A549 (cell line): ENCODE data around the gene IFIT1B. TPM values are rescaled to one million over a fixed set of nuclear protein-coding genes. Genes with fewer than 3 reads are reported as not detected.

Experiments
- ATAC-seq, 2 experiments: fragments of 200-7000 bp in 1 of 2; fragments of >200 bp in 1 of 2; cut with Nextera tagmentation in 1 of 2; cut with Tn5 transposase in 1 of 2; 3 replicates each; pipeline versions ENCODE4 v1.8.0 to v1.9.1; 2018 to 2020; ENCODE audit warnings: mild to moderate bottlenecking in 1 of 2, moderate library complexity in 1 of 2
- CTCF ChIA-PET: fragments of 300-600 bp; sonication (Branson Sonifier 250); formaldehyde crosslinking; extraction: SDS; loops from one replicate; lab custom pipeline; 2021; ENCODE audit warnings: antibody characterized with exemption, inconsistent platforms; lab: Yijun Ruan, JAX
- POLR2A ChIA-PET: fragments of 350-600 bp; formaldehyde crosslinking; extraction: SDS; loops from one replicate; lab custom pipeline; 2021; ENCODE audit warnings: antibody characterized with exemption, inconsistent platforms; lab: Yijun Ruan, JAX
- DNase-seq, 2 experiments: peaks; one replicate each; pipeline versions ENCODE4 v3.0.0 to v3.0.0-alpha.2; 2011 to 2016; ENCODE audit warnings: low read depth in 1 of 2, low spot score in 1 of 2
- FAIRE-seq: peaks from 2 replicates; lab custom pipeline; 2011; peaks lifted over from hg19 to GRCh38; lab: Jason Lieb, UNC
- H3K27ac ChIP-seq, 2 experiments: fragments of >200 bp; sonication (Bioruptor Twin); formaldehyde crosslinking; 3 replicates each; pipeline ENCODE4 v1.5.1; 2016 to 2017
- H3K4me1 ChIP-seq: fragments of >200 bp; sonication (Bioruptor Twin); formaldehyde crosslinking; 3 replicates; pipeline ENCODE4 v1.6.1; 2016
- H3K4me2 ChIP-seq: fragments of >200 bp; sonication (Bioruptor Twin); formaldehyde crosslinking; 3 replicates; pipeline ENCODE4 v1.6.1; 2016
- H3K4me3 ChIP-seq: fragments of >200 bp; sonication (Bioruptor Twin); formaldehyde crosslinking; 3 replicates; pipeline ENCODE4 v1.5.1; 2016
- H3K9me3 ChIP-seq: fragments of >200 bp; sonication (Bioruptor Twin); formaldehyde crosslinking; 3 replicates; pipeline ENCODE4 v1.6.1; 2016
- BHLHE40 ChIP-seq: IDR thresholded peaks from 2 replicates; pipeline ENCODE4 v1.6.1; 2012; ENCODE audit warnings: low read depth, low read length, inconsistent platforms
- CBX8 ChIP-seq: fragments of 200-600 bp; sonication (generic); IDR thresholded peaks from 2 replicates; pipeline ENCODE4 v1.6.1; 2016
- CEBPB ChIP-seq, 2 experiments: fragments of >200 bp in 1 of 2; sonication (Bioruptor Twin) in 1 of 2; formaldehyde crosslinking in 1 of 2; IDR thresholded peaks; 2 replicates each; pipeline ENCODE4 v1.6.1; 2012 to 2016
- CHD2 ChIP-seq: fragments of 150-350 bp; IDR thresholded peaks from 2 replicates; pipeline ENCODE4 v1.6.1; 2014; ENCODE audit warnings: low read length; ENCODE audit not compliant: partially characterized antibody
- CHD4 ChIP-seq: fragments of 200-600 bp; sonication (generic); IDR thresholded peaks from 2 replicates; pipeline ENCODE4 v1.6.1; 2016; ENCODE audit warnings: antibody characterized with exemption, mild to moderate bottlenecking, borderline replicate concordance
- ESRRA ChIP-seq: fragments of 150-350 bp; IDR thresholded peaks from 2 replicates; pipeline ENCODE4 v1.6.1; 2014; ENCODE audit warnings: mild to moderate bottlenecking, low read length, borderline replicate concordance
- FOSL2 ChIP-seq, 2 experiments: fragments of 450-650 bp in 1 of 2; fragments of >200 bp in 1 of 2; sonication (Bioruptor Twin) in 1 of 2; formaldehyde crosslinking; IDR thresholded peaks; 2 replicates each; pipeline versions ENCODE4 v1.5.0 to v1.6.1; 2016 to 2020; ENCODE audit warnings: mild to moderate bottlenecking in 1 of 2, moderate library complexity in 1 of 2
- HDAC2 ChIP-seq: fragments of 200-600 bp; sonication (generic); IDR thresholded peaks from 2 replicates; pipeline ENCODE4 v1.6.1; 2016
- HEYL ChIP-seq: fragments of 250-450 bp; sonication (Bioruptor Pico); IDR thresholded peaks from 2 replicates; pipeline ENCODE4 v1.8.0; 2021; ENCODE audit warnings: mild to moderate bottlenecking, moderate library complexity
- HOXA7 ChIP-seq: fragments of 250-450 bp; sonication (Bioruptor Pico); IDR thresholded peaks from 2 replicates; pipeline ENCODE4 v1.5.0; 2020; ENCODE audit warnings: mild to moderate bottlenecking, moderate library complexity
- HOXB13 ChIP-seq: fragments of 250-450 bp; sonication (Bioruptor Pico); IDR thresholded peaks from 2 replicates; pipeline ENCODE4 v1.5.0; 2020; ENCODE audit warnings: low read depth, mild to moderate bottlenecking, moderate library complexity
- HOXB5 ChIP-seq: fragments of 250-450 bp; sonication (Bioruptor Pico); IDR thresholded peaks from 2 replicates; pipeline ENCODE4 v1.5.0; 2020; ENCODE audit warnings: mild to moderate bottlenecking, moderate library complexity
- JUN ChIP-seq, 2 experiments: fragments of >200 bp; sonication (Bioruptor Twin); formaldehyde crosslinking; IDR thresholded peaks; 2 replicates in 1 of 2; 3 replicates in 1 of 2; pipeline ENCODE4 v1.6.1; 2016 to 2017
- MYC ChIP-seq: IDR thresholded peaks from 2 replicates; pipeline ENCODE4 v1.6.1; 2012; ENCODE audit warnings: mild to moderate bottlenecking, inconsistent platforms, low read length, improper control_type of control experiment, borderline replicate concordance
- NPAS2 ChIP-seq: fragments of 250-450 bp; sonication (Bioruptor Pico); IDR thresholded peaks from 2 replicates; pipeline ENCODE4 v1.8.0; 2022; ENCODE audit warnings: mild to moderate bottlenecking, moderate library complexity, borderline replicate concordance
- PHF8 ChIP-seq: fragments of 200-600 bp; sonication (generic); IDR thresholded peaks from 2 replicates; pipeline ENCODE4 v1.6.1; 2016; ENCODE audit warnings: low read depth, mild to moderate bottlenecking, antibody characterized with exemption, moderate library complexity, borderline replicate concordance
- RAD21 ChIP-seq, 2 experiments: fragments of >200 bp in 1 of 2; sonication (Bioruptor Twin) in 1 of 2; formaldehyde crosslinking in 1 of 2; IDR thresholded peaks in 1 of 2; conservative IDR thresholded peaks in 1 of 2; 2 replicates in 1 of 2; 3 replicates in 1 of 2; pipeline ENCODE4 v1.6.1; 2012 to 2018; ENCODE audit warnings: inconsistent platforms in 1 of 2
- RARB ChIP-seq: fragments of 250-450 bp; sonication (Bioruptor Pico); IDR thresholded peaks from 2 replicates; pipeline ENCODE4 v1.8.0; 2021; ENCODE audit warnings: mild to moderate bottlenecking, moderate library complexity
- RNF2 ChIP-seq: fragments of 200-600 bp; sonication (generic); IDR thresholded peaks from 2 replicates; pipeline ENCODE4 v1.6.1; 2016; ENCODE audit warnings: low read depth, mild to moderate bottlenecking, antibody characterized with exemption, moderate library complexity, borderline replicate concordance
- SREBF2 ChIP-seq: fragments of 450-650 bp; IDR thresholded peaks from 2 replicates; pipeline ENCODE4 v1.6.1; 2014; ENCODE audit warnings: mild to moderate bottlenecking, moderate library complexity
- ZC3H11A ChIP-seq: fragments of 450-650 bp; IDR thresholded peaks from 2 replicates; pipeline ENCODE4 v1.6.1; 2014; ENCODE audit warnings: antibody characterized with exemption, mild to moderate bottlenecking
- ZSCAN20 ChIP-seq: fragments of 250-450 bp; sonication (Bioruptor Pico); IDR thresholded peaks from 2 replicates; pipeline ENCODE4 v1.8.0; 2022; ENCODE audit warnings: mild to moderate bottlenecking, moderate library complexity
- WGBS: methylation state at CpG from one replicate; pipeline ENCODE4 v1.1.6; 2017; ENCODE audit errors: missing lambda C conversion rate; 5-methylcytosine and 5-hydroxymethylcytosine counted together
- polyA plus RNA-seq, 4 experiments: library from polyadenylated mRNA; depleted of rRNA in 3 of 4; stranded (reverse); fragments of >200 nt; fragmentation: RNase III in 1 of 4; extraction: RNeasy Plus Mini Kit Qiagen cat#74134 plus additional on column Dnase treatment in 1 of 4; gene quantifications; 2 replicates in 3 of 4; 3 replicates in 1 of 4; pipeline ENCODE4 v1.2.3, GENCODE V29; 2011 to 2017
- TF ChIP-seq, protein P1 (sequence below): IDR thresholded peaks from 2 replicates; pipeline ENCODE4 v1.6.1; 2012; ENCODE audit warnings: low read depth, borderline replicate concordance
- TF ChIP-seq, protein P2 (sequence below): IDR thresholded peaks from 2 replicates; pipeline ENCODE4 v1.6.1; 2012
- TF ChIP-seq, protein P3 (sequence below): fragments of 150-350 bp; IDR thresholded peaks from 2 replicates; pipeline ENCODE4 v1.6.1; 2014; ENCODE audit warnings: low read depth, mild to moderate bottlenecking, low read length
- TF ChIP-seq, protein P4 (sequence below): fragments of 450-650 bp; IDR thresholded peaks from 2 replicates; pipeline ENCODE4 v1.6.1; 2014; ENCODE audit warnings: antibody characterized with exemption
- TF ChIP-seq, protein P5 (sequence below): IDR thresholded peaks from 2 replicates; pipeline ENCODE4 v1.6.1; 2012

Gene IFIT1B
- polyA plus RNA-seq, 2 of the 4 experiments (the other 2 are of a cell fraction) = not detected

DNA sequence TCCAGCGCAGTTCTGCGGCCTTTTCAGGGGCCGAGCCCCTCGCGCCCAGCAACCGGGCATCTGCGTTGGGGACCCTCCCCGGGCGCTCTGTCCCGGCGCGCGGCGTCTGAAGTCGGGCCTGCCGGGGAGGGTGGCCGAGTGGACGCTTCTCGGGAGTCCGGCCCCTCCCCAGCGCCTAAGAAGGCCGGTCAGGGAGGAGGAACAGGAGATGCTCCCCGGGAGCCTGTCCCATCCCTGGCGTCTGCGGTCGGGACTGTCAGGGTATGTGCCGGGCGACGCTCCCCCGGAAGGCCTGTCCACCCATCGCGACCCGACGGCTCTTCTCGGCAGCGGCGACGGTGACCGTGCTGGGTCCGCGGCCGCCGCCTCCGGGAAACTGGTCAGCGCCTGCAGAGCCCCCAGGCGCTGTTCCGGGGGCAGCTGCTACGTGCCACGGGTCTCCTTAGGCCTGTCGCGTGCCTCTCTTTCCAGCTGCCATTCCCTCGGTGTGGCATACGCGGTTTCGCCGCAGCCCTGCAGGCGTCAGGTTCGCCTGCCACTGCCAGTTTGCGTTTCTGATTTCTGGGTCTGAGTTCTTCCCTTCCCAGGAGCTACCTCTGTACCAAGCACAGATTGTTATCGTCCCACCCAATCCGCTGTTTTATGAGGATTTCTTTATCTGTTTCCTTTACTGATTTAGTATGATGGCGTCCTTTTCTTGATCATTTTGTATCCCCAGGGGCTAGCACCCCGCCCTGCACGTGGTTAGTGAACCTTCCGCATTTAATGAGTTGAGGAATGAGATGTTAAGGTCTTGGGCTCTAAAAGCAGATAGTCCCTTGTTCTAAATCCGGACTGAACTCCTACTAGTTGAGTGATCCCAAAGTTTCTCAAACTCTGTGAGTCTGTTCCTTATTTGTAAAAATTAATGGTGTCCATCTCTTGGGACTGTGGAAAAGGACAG, 37.3 kb downstream of the IFIT1B start:
- Histone ChIP-seq H3K9me3 (no peaks in the 10 kb centered on the region), H3K4me2 (peak overlapping the region; percentile 83), H3K4me3 (peak overlapping the region; percentile 68), H3K4me1 (peaks cover 12% of the 10 kb centered on the region; the same call in 1 of the 3 replicates), H3K27ac (peak overlapping the region; percentile 84 to 97)
- no peak for FAIRE-seq
- ChIA-PET POLR2A (interaction anchor here (1.3 kb wide), 1 partner anchor 23 kb away, joined by 8 read pairs; the partner anchor contains the start of gene IFIT1), CTCF (interaction anchor here (0.7 to 1.3 kb wide), 5 partner anchors 45 to 1078 kb away, joined by 3 to 5 read pairs (median 3); no protein-coding TSS in a partner anchor)
- WGBS = 5% methylated on average over 35 of the region's 66 CpGs
- TF ChIP-seq HDAC2 (no peak), CHD2 (no peak), BHLHE40 (no peak), FOSL2 (IDR thresholded peaks at IDR 0.05) (no peak), FOSL2 (CRISPR knock-in tag; IDR thresholded peaks at IDR 0.05) (no peak), PHF8 (peak; percentile 88), CBX8 (no peak), RARB (CRISPR knock-in tag) (no peak), MYC (no peak), HOXB13 (CRISPR knock-in tag) (no peak), HOXB5 (CRISPR knock-in tag) (0 out of 2 replicates have a peak, but pooled peaks have one; percentile 23), NPAS2 (CRISPR knock-in tag) (no peak), RNF2 (0 out of 2 replicates have a peak, but pooled peaks have one; percentile 62), ZSCAN20 (CRISPR knock-in tag) (no peak), ZC3H11A (no peak), RAD21 (conservative IDR thresholded peaks at IDR 0.05 in 1 of 2, IDR thresholded peaks at IDR 0.05 in 1 of 2) (0 out of 5 replicates have a peak, but pooled peaks of 1 of the 2 experiments have one; percentile 7), HOXA7 (CRISPR knock-in tag) (no peak), JUN (IDR thresholded peaks at IDR 0.05) (peak in 1 of 2 experiments; percentile 54; a peak in 1 of 5 replicates), HEYL (CRISPR knock-in tag) (no peak), CEBPB (IDR thresholded peaks at IDR 0.05) (no peak), SREBF2 (no peak), CHD4 (no peak), ESRRA (no peak)
- TF ChIP-seq, protein P1, sequence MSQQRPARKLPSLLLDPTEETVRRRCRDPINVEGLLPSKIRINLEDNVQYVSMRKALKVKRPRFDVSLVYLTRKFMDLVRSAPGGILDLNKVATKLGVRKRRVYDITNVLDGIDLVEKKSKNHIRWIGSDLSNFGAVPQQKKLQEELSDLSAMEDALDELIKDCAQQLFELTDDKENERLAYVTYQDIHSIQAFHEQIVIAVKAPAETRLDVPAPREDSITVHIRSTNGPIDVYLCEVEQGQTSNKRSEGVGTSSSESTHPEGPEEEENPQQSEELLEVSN = peak; percentile 12; the same call in 1 of the 2 replicates
- TF ChIP-seq, protein P2, sequence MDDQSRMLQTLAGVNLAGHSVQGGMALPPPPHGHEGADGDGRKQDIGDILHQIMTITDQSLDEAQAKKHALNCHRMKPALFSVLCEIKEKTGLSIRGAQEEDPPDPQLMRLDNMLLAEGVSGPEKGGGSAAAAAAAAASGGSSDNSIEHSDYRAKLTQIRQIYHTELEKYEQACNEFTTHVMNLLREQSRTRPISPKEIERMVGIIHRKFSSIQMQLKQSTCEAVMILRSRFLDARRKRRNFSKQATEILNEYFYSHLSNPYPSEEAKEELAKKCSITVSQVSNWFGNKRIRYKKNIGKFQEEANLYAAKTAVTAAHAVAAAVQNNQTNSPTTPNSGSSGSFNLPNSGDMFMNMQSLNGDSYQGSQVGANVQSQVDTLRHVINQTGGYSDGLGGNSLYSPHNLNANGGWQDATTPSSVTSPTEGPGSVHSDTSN = no peak
- TF ChIP-seq, protein P3, sequence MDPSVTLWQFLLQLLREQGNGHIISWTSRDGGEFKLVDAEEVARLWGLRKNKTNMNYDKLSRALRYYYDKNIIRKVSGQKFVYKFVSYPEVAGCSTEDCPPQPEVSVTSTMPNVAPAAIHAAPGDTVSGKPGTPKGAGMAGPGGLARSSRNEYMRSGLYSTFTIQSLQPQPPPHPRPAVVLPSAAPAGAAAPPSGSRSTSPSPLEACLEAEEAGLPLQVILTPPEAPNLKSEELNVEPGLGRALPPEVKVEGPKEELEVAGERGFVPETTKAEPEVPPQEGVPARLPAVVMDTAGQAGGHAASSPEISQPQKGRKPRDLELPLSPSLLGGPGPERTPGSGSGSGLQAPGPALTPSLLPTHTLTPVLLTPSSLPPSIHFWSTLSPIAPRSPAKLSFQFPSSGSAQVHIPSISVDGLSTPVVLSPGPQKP = no peak
- TF ChIP-seq, protein P4, sequence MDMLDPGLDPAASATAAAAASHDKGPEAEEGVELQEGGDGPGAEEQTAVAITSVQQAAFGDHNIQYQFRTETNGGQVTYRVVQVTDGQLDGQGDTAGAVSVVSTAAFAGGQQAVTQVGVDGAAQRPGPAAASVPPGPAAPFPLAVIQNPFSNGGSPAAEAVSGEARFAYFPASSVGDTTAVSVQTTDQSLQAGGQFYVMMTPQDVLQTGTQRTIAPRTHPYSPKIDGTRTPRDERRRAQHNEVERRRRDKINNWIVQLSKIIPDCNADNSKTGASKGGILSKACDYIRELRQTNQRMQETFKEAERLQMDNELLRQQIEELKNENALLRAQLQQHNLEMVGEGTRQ = 0 out of 2 replicates have a peak, but pooled peaks have one; percentile 1
- TF ChIP-seq, protein P5, sequence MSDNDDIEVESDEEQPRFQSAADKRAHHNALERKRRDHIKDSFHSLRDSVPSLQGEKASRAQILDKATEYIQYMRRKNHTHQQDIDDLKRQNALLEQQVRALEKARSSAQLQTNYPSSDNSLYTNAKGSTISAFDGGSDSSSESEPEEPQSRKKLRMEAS = peak; percentile 42
- peak; percentile 89 to 93 for ATAC-seq
- peak; percentile 55 to 59 for DNase-seq
